Measurements from ENCODE around the gene NUP210L. TPM values are rescaled to one million over a fixed set of nuclear protein-coding genes. Genes with fewer than 3 reads are reported as not detected.
A peak's percentile ranks its signal among the peaks of the same experiment; 100 is the strongest.

NUP210L gene
- total RNA-seq, 1 donor from 2014 or later, result 0.02 TPM

GRCh38 chr1:153973071-153973470 is 181.8 kb downstream of the NUP210L start:
- Mint-ChIP-seq H3K27me3 (no peaks in the 10 kb centered on the region), H3K9me3 (no peaks in the 10 kb centered on the region), H3K27ac (no peak overlapping the region), H3K4me1 (peaks cover 45% of the 10 kb centered on the region), H3K36me3 (ENCODE audit: low read depth) (peaks cover 47% of the 10 kb centered on the region), H3K4me3 (no peak overlapping the region)
- intact Hi-C loops (cut with micrococcal nuclease), result no loop called here
- DNase-seq, result no peak

DNA sequence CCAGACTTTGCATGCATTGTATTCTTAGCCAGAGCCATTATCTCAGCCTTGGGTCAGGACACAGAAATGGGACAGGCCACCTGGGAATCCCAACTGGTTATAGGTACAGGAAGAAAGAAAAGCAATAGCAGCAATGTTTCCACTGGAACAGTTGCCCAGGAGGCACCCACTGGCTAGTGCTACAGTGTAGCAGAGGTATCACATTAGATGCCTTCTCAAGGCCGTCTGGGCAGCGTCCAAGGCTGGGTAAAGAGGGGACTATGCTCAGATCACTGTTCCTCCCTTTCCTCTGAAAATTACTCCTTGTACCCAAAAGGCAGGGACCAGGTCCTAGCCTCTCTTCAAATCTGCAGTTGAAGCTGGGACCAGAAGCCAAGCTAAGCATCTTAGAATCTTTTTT is 184.5 kb downstream of the NUP210L start:
- H3K27me3 Mint-ChIP-seq, result no peaks in the 10 kb centered on the region
- peaks cover 50% of the 10 kb centered on the region for H3K4me1 Mint-ChIP-seq
- H3K4me3 Mint-ChIP-seq, result no peak overlapping the region
- intact Hi-C loops (cut with micrococcal nuclease), result no loop called here
- H3K36me3 Mint-ChIP-seq (ENCODE audit: low read depth), result peaks cover 38% of the 10 kb centered on the region
- no peak overlapping the region for H3K27ac Mint-ChIP-seq
- no peaks in the 10 kb centered on the region for H3K9me3 Mint-ChIP-seq
- DNase-seq, result no peak

GRCh38 chr1:153968972-153969371 is 185.9 kb downstream of the NUP210L start:
- Mint-ChIP-seq H3K27me3 (no peaks in the 10 kb centered on the region), H3K36me3 (ENCODE audit: low read depth) (peaks cover 28% of the 10 kb centered on the region), H3K9me3 (no peaks in the 10 kb centered on the region), H3K4me3 (peak overlapping the region; percentile 92), H3K27ac (peak overlapping the region; percentile 60), H3K4me1 (peaks cover 48% of the 10 kb centered on the region)
- no peak for DNase-seq
- intact Hi-C loops (cut with micrococcal nuclease), result loop anchor here (10.0 kb wide), 1 partner anchor 434 kb away; the partner anchor contains the start of gene S100A6

- peak overlapping the region; percentile 92 for H3K4me3 Mint-ChIP-seq
- intact Hi-C loops (cut with micrococcal nuclease), result loop anchor here (10.0 kb wide), 1 partner anchor 434 kb away; the partner anchor contains the start of gene S100A6
- peak overlapping the region; percentile 98 for H3K27ac Mint-ChIP-seq
- H3K4me1 Mint-ChIP-seq, result peaks cover 50% of the 10 kb centered on the region
- peaks cover 25% of the 10 kb centered on the region for H3K36me3 Mint-ChIP-seq (ENCODE audit: low read depth)
- DNase-seq, result no peak
- H3K27me3 Mint-ChIP-seq, result no peaks in the 10 kb centered on the region
- no peaks in the 10 kb centered on the region for H3K9me3 Mint-ChIP-seq
Observed at GRCh38 chr1:153968408-153968807, 186.5 kb downstream of the NUP210L start.

GRCh38 chr1:153968000-153968363 is 186.9 kb downstream of the NUP210L start:
- Mint-ChIP-seq H3K4me1 (peaks cover 48% of the 10 kb centered on the region), H3K4me3 (peak overlapping the region; percentile 92), H3K27ac (peak overlapping the region; percentile 98), H3K36me3 (ENCODE audit: low read depth) (peaks cover 21% of the 10 kb centered on the region), H3K27me3 (no peaks in the 10 kb centered on the region), H3K9me3 (no peaks in the 10 kb centered on the region)
- intact Hi-C loops (cut with micrococcal nuclease), result loop anchor here (1.0 to 10.0 kb wide), 3 partner anchors 9 to 433 kb away; partner anchors contain the start of genes CRTC2, JTB and S100A6
- DNase-seq, result no peak

GRCh38 chr1:153967107-153967999 is 187.5 kb downstream of the NUP210L start, which contains the start of gene CREB3L4:
CREB3L4 (plus strand) TSS chr1:153967902; CDS start chr1:153968526, 624 bp downstream.
- peak within 1 kb of the TSS; percentile 98 for H3K27ac Mint-ChIP-seq
- intact Hi-C loops (cut with micrococcal nuclease), result loop anchor here (1.0 to 10.0 kb wide), 3 partner anchors 9 to 433 kb away; partner anchors contain the start of genes CRTC2, JTB and S100A6
- H3K36me3 Mint-ChIP-seq (ENCODE audit: low read depth), result peaks cover 15% of the 10 kb centered on the region
- H3K27me3 Mint-ChIP-seq, result no peaks in the 10 kb centered on the region
- peak within 1 kb of the TSS; percentile 92 for H3K4me3 Mint-ChIP-seq
- H3K9me3 Mint-ChIP-seq, result no peaks in the 10 kb centered on the region
- peaks cover 48% of the 10 kb centered on the region for H3K4me1 Mint-ChIP-seq
- peak; percentile 95 for DNase-seq

- Mint-ChIP-seq H3K9me3 (no peaks in the 10 kb centered on the region), H3K4me1 (peaks cover 55% of the 10 kb centered on the region), H3K36me3 (ENCODE audit: low read depth) (peaks cover 29% of the 10 kb centered on the region), H3K27me3 (no peaks in the 10 kb centered on the region), H3K27ac (peak overlapping the region; percentile 89), H3K4me3 (peak overlapping the region; percentile 87)
- DNase-seq, result no peak
- intact Hi-C loops (cut with micrococcal nuclease), result loop anchor here (1.0 to 10.0 kb wide), 3 partner anchors 26 to 429 kb away; partner anchors contain the start of genes RPS27 and S100A6
Observed at GRCh38 chr1:153963850-153964331, 191.0 kb downstream of the NUP210L start.

DNA sequence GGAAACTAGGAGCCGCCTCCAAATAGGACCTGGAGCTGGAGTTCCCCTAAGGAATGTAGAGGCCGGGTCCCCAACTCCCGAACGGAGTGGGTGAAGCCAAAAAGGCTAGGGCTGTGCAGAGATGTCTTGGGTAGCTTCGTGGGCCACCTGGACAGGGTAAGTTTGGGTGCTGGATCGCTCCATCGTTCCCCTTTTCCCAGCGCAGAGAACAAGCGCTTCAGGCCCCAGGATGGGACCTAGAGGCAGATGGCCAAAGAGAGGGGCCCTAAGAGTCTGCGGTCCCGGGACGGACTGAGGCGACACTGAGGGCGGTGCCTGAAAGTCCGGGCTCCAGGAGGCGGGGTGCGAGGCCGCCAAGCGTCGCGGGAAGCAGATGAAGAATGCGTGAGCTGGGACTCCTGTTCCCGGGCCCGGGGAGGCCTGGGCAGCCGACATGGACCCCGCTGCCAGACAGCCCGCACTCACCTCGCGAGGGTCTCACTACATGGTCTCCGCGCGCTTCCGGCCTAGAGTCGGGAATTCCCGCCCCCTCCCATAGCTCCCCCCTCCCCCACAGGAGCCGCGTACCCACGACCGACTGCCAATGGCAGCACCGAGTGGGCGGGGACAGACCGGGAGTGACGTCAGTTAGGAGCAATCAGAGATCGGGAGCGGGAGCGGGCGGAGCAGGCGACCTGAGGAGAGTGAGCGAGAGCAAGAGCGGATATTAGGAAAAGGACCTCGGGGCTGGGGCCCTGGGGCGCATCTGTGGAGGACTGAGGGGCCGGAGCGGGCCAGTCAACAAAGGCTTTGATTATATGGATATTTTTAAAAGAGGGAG is 191.6 kb downstream of the NUP210L start, which contains the start of gene SLC39A1:
SLC39A1 (minus strand) TSS at position 508 of the 820 bp plus-strand sequence. CDS start 822 bp downstream, outside the sequence.
- Mint-ChIP-seq H3K4me3 (peak within 1 kb of the TSS; percentile 87), H3K9me3 (no peaks in the 10 kb centered on the region), H3K27ac (peak within 1 kb of the TSS; percentile 89), H3K36me3 (ENCODE audit: low read depth) (peaks cover 32% of the 10 kb centered on the region), H3K4me1 (peaks cover 57% of the 10 kb centered on the region), H3K27me3 (no peaks in the 10 kb centered on the region)
- intact Hi-C loops (cut with micrococcal nuclease), result loop anchor here (1.0 to 10.0 kb wide), 3 partner anchors 27 to 428 kb away; partner anchors contain the start of genes RPS27 and S100A6
- DNase-seq, result peak; percentile 99

- no peaks in the 10 kb centered on the region for H3K27me3 Mint-ChIP-seq
- no peaks in the 10 kb centered on the region for H3K9me3 Mint-ChIP-seq
- H3K27ac Mint-ChIP-seq, result peak overlapping the region; percentile 89
- peaks cover 32% of the 10 kb centered on the region for H3K36me3 Mint-ChIP-seq (ENCODE audit: low read depth)
- H3K4me1 Mint-ChIP-seq, result peaks cover 48% of the 10 kb centered on the region
- intact Hi-C loops (cut with micrococcal nuclease), result loop anchor here (1.0 to 10.0 kb wide), 3 partner anchors 28 to 428 kb away; partner anchors contain the start of genes RPS27 and S100A6
- peak overlapping the region; percentile 87 for H3K4me3 Mint-ChIP-seq
- DNase-seq, result no peak
Observed at GRCh38 chr1:153962088-153963029, 192.5 kb downstream of the NUP210L start.

DNA sequence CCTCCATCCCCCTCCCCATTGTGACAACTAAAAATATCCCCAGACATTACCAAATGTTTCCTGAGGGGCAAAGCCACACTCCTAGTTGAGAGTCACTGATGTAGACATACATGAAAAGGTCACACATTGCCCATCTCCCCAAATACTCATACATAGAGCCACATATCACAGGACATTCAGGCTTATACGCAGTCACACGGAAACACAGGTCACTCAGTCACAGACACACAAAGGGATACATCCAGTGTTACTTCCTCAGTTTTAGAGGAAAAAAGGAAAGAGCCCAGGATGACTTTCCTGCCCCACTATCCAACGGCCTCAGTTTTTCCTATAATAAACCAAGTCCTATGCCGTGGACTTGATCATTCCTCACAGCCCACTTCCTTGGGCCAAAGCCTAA is 193.5 kb downstream of the NUP210L start:
- Mint-ChIP-seq H3K36me3 (ENCODE audit: low read depth) (peaks cover 28% of the 10 kb centered on the region), H3K4me3 (peak overlapping the region; percentile 87), H3K4me1 (peaks cover 51% of the 10 kb centered on the region), H3K27ac (peak overlapping the region; percentile 60), H3K27me3 (no peaks in the 10 kb centered on the region), H3K9me3 (no peaks in the 10 kb centered on the region)
- intact Hi-C loops (cut with micrococcal nuclease), result loop anchor here (10.0 kb wide), 1 partner anchor 427 kb away; the partner anchor contains the start of gene S100A6
- no peak for DNase-seq

DNA sequence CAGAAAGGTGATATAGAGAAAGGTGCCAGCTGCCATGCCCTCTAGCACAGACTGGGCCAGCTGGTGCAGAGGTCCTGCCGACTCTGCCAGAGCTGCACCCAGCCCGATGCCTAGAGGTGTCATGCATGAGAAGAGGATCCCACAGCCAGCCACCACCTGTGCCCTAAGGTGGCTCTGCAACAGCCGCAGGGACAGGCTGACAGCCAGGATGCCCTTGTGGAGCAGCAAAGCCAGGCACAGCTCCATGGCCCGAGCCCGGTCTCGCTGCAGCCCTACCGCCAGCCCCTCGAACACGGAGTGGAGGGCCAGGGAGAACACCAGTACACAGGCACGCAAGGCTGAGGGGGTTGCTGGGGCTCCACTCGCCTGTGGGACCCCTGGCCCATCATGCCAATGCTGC is 194.7 kb downstream of the NUP210L start:
- H3K36me3 Mint-ChIP-seq (ENCODE audit: low read depth), result peaks cover 22% of the 10 kb centered on the region
- intact Hi-C loops (cut with micrococcal nuclease), result loop anchor here (10.0 kb wide), 1 partner anchor 425 kb away; the partner anchor contains the start of gene S100A6
- H3K4me3 Mint-ChIP-seq, result no peak overlapping the region
- no peaks in the 10 kb centered on the region for H3K27me3 Mint-ChIP-seq
- peaks cover 52% of the 10 kb centered on the region for H3K4me1 Mint-ChIP-seq
- H3K27ac Mint-ChIP-seq, result peak overlapping the region; percentile 59
- DNase-seq, result no peak
- no peaks in the 10 kb centered on the region for H3K9me3 Mint-ChIP-seq

- Mint-ChIP-seq H3K9me3 (no peaks in the 10 kb centered on the region), H3K4me3 (no peak overlapping the region), H3K4me1 (peaks cover 52% of the 10 kb centered on the region), H3K27ac (peak overlapping the region; percentile 59), H3K36me3 (ENCODE audit: low read depth) (peaks cover 22% of the 10 kb centered on the region), H3K27me3 (no peaks in the 10 kb centered on the region)
- intact Hi-C loops (cut with micrococcal nuclease), result no loop called here
- no peak for DNase-seq
Observed at GRCh38 chr1:153959454-153959853, 195.4 kb downstream of the NUP210L start.

Data from activated CD4-positive, alpha-beta T cell treated with anti-CD3 and anti-CD28 coated beads, Interleukin-2, amount 10 ng/mL, durations not matched to agents 24 days and 14 days (primary cell).